CD4-positive, alpha-beta T cell treated with Interleukin-6 for 4 hours (primary cell): ENCODE results near the gene ETV6.

ENCODE experiments used
- DNase-seq: peaks from one replicate; pipeline ENCODE4 v3.0.0-alpha.2; 2020; ENCODE audit warnings: mixed read lengths

Gene ETV6

DNA sequence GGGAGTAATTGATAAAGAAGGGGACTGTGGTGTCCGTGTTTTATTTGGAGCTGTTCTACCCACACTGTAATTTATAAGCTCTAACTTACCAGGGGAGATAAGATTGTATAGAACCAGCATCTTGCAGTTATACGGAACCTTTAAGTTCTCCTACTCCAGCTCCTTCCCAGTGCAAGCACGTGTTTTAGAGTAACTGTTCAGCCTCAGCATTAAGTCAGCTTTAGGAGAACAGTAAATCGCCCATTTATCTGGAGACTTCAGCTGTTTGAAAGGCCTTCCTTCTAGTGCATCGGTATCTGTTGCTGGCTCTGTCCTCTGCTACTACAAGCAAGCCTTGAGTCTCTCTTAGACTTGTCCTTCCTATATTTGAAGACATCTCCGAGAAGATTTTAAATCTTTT lies 95.6 kb downstream of the ETV6 start:
- DNase-seq: no peak

DNA sequence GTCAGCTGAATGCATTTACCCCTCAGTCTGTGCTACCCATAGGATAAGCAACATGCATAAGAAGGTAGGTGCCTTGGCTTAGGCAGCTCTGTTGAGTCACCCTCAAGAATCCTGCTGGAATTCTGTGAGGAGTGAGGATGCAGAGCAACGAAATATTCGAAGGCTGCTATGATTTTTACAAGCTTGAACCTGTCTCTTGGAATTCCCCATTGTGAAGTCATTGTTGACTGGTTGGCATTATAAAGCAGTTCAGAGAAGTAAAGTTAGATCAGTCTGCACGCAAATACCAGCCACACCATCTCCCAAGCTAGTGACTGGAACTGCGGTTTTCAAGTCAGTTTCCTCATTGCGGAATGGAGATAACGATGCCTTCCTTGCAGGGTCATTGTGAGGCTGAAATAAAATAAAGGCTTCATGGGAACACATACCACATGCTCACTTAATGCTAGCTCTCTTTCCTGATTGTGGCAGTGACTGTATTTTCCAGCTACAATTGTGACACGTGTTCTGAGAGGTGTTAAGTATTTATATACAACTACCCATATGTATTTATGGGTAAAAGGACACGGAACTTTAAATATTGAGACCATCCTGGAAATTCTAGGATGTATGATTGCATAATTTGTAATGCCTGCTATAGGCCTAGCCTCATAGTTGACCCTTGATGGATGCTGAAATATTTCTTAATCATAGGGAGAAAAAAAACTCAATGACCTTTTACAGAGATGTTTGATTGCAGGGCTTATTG lies 96.7 kb downstream of the ETV6 start:
- no peak for DNase-seq

DNA sequence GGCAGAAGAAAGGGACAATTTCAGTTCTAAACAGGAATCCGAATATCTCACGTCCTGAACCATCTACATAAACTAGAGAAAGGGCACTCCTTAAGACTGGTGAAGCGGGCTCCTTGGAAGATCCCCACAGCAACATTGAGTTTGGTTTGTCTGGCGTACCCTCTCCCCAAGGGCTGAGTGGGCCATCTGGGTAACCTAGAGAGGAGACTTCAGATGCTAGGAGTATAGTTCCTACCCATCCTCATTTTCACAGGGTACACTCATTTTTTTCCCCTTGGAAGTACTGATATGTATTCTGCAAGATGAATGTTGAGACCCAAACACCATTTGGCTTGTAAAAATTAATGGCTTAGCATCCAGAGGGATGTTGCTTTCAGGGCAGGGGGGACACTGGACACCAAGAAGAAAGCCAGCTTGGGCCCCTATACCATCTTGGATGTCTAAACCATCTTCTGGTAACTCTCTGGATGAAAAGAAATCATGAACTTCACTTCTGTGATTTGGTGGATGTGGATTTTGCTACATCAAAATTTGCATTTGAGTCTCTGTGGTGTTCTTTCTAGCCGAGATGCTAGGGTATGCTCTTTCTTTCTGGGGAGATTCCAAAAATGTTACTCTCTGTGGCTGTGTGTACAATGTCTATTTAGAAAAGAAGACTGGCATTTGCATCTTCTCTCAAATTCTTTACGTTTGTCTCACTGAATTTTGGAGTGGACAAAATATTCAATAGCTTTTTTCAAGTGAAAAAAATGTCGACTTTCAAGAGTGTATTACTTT lies 97.7 kb downstream of the ETV6 start:
- DNase-seq: no peak

DNA sequence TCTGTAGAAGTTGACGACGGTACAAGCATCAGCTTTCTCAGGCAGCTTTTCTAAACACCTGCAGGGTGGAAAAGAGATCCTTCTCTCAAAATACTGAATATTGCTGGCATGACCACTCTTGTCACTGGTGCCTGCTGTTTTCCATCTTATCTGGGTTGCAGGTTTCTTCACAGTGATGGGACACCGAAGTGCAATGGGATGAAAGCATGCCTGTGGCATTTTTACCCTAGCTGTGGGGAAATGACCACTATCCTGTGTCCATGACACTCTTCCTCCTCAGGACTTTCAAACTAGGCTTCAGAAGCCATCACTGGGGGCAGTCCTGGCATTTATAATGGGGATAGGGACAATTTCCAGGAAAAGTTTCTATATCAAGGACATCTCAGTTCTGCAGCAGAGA lies 98.5 kb downstream of the ETV6 start:
- DNase-seq: no peak

DNA sequence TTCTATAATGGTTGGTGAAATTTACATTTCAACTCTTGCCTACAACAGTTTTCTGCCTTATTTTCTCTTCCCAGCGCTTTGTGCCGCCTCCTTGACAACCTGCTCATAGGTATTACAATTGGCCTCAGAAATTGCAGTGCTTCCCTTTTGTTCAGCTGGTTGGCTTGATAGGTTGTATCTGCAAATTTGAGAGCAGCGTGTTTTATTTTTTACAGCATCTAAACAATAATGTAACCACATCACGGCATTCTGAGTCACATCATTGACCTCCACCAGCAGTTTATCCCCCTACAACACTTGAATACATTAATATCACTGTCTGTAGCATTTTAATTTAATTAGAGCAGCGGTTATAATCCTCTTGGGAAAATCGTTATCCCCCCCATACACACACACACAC lies 99.4 kb downstream of the ETV6 start:
- no peak for DNase-seq

DNA sequence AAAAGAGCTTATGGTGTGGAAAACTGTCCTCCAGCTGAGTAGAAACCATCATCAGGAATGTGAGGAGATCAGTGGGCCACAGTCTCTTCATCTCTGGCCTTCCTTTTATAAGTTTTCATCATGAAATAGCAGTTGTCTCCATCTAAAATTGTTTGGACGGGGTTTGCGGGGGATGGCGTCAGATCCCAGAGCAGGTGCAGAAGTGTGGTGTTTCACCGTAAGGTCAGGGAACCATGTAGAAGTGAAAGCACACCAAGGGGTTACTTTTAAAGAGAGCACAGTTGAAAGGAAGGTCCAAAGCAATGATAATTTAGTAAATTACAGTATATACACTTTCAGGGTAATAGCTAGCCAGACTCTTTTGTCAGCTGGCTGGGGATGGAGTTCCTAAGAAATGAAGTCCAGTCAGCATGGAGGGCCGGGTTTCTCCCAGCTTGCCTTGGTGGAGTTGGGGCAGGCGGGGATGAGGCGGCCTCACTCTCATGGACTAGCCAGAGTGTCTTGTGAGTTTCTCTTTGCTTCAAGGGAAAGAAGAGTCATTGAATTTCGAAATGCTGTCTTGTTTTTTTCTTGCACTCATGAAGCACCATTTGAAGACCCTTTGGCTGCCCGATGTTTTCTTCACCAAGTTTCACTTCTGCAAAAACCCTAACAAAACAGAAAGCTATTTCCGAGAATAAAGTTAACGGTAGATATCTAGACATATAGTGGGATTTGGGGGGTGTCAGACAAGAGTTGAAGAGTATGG lies 100.6 kb downstream of the ETV6 start:
- DNase-seq: no peak

DNA sequence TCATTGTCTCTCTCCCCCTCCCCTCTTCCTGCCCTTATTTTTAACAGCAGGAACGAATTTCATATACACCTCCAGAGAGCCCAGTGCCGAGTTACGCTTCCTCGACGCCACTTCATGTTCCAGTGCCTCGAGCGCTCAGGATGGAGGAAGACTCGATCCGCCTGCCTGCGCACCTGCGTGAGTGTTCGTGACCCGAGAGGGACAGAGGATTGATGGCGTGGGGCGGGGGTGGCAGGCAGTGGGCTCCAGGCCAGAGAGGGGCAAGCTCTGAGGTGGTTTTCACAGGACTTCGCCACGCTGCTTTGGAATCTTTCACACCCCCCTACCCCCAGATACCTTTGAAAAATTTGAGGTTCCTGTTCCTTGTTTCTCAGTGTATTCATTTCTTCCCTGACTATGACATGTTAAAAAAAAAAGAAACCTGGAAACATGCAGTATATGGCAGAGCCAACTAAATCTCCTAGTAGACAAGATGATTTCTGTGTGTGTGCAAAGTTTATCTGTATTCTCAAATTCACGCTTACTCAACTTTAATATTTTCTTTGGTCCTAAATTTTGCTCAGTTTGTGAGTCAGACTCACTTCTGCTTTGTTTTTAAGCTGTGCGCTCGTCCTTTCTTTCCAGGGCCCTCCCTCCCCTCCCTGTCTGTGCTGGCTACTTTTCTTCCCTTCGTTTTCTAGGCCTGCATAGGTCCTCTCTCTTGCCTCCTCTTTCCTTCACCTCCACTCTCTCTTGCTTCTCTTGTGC lies 103.1 kb downstream of the ETV6 start:
- DNase-seq: no peak

DNA sequence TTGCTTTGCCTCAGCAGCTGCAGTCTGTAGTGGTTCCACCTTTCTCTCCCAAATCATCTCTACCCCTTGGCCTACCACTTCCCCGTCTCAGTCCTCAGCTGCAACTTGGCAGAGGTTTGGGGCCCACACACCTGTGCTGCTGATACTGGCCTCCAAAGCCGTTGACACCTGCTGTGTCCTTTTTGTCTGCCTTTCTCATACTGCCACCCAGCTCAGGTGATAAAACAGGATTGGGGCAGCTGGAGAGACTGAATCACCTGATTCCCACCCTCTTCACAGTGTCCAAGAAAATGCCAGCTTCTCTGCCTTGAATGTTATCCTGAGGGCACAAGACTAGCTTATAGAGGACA lies 103.7 kb downstream of the ETV6 start:
- DNase-seq: no peak

DNA sequence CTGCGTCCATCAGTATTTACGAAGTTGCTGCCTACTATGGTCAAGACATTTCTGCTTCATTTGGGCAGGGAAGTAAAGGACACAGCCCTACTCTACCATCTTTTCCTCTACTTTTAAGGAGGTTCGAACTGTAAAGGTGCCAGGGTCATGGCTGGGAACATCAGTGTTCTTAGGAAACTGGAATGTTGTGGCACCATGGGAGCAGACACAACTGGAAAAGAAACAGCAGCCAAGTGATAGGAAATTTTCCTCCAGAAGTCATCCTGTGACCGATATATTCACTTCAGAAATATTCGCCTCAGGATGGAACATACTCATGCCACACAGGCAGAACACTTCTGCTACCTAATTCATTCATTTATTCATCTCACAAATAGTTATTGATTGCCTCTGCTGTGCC lies 104.4 kb downstream of the ETV6 start:
- no peak for DNase-seq

DNA sequence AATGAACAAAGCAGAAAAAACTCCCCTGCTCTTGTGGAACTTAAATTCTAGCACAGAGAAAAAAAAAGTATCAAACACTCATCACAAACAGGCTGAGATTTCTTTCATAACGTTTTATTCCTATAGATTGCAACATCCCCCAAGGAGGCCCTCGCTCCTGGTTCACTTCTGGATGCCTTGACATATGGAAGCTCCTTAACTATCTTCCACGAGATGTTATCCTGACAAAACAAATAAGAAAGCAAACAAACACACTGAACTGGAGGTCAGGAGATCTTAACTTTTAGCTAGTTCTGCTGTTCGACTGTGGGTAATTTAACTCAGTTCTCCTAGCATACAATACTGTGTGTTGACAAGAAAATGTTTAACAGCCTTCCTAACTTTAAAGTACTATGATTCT lies 104.8 kb downstream of the ETV6 start:
- no peak for DNase-seq

DNA sequence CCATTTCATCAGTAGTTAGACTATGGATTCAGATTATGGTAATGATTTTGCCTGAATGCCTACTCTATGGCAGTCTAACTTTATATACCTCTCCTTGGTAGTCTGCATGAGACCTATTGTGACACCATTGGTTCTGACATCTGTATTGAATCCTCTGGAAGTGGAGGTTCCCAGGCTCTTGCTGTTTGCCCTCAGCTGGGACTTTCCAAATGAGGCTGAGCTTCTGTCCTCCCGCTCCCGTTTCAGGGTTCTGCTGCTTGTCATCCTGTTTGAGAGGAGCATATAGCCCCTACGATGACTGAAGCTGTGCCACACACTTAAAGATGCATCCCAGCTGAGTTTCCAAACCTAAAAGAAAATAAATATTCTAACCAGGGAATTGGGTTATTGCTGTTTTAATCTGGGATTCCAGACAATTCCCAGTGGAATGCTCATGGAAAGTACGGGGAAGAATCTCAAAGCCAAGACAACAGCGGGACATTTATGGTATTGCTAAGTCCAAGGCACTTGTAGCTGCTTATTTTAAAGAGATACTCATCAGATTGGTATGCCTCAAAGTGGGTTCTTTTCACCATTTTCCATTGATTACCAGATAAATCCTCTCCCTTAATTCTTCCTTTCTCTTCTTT lies 105.9 kb downstream of the ETV6 start:
- DNase-seq: no peak

DNA sequence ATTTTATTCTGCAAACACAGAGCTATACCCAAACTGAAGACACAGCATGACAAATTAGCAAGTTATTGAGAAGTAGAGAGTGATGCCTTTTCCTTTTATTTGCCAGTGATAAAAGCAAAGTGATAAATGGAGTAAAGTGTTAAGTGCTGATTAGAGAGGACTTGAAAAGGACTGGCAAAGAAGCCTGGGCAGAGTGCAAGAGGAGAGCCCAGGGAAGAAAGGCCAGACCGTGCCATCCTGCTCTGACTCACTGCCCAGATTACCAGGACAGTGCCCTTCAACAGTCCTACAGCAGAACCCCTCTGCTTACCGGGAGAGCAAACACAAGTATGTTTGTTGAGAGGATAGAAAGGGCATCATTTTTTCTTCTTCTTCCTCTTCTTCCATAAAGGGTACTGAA lies 106.5 kb downstream of the ETV6 start:
- DNase-seq: no peak

DNA sequence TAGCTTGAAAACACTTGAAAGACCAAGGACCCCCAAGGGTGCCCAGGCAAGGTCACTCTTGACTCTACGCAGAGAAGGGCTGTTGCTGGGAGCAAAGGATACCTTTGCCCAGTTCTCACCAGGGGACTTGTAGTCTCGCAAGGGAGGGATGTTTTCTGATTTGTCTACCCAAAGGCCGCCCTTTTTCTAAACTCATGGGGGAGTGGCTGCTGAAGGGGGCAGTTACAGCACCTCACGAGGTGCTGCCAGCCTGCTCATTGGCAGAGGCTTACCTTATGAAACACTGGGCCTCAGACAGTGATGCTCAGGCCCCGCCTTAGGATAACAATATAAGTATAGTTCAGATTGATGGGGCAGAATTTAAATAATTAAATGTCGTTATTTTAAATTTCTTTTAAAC lies 107.0 kb downstream of the ETV6 start:
- no peak for DNase-seq

DNA sequence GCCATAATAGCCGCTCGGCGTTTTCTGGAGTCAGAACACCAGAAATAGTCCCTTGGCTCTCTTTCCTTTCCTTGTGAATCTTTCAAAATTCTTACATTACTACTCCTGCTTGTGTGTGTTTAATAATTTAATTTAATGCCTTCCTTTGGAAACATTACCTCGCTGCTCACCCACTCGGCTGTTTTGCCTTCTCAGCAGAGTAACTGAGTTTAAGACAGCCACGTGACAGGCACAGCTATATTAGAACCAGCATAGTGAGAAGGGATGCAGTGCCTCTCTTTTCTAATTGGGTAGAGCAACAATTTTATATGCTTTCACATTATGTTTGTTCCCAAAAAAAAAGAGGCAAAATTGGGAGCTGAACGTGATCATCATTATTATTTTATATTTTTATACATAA lies 107.6 kb downstream of the ETV6 start:
- no peak for DNase-seq

DNA sequence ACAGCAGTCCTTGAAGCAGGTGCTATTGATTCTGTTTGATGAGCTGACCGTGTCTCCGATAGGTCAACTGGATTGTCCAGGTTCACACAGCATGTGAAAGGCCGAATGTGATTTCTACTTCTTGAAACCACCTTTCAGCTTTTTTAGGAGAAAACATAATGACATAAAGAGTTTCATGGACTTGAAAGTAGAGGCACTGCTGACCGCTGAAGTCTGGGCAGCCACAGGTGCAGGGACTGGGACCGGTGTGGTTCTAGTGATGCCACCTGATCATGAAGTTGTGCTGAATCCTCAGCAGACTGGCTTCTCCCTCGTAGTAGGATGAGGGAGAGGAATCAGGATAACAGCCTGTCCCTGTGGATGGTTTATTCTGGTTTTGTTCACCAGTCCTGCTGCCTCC lies 108.1 kb downstream of the ETV6 start:
- DNase-seq: no peak

DNA sequence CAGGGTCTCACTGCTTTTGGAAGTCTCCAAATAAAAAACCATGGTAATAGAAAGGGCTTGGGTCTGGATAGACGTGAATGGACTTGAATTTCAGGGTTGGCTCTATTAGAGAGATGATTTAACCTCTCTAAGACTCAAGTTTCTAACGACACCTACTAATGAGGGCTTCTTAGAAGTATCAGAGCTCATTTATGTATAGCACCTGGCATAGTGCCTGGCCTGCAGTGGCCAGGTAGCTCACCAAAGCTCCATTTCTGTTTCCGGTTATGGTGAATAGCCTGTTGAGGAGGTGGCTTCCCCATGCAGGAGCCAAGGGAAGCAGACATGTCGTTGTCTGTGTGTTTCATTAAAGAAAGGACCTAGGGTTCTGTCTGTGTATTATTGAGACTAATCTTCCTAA lies 108.6 kb downstream of the ETV6 start:
- DNase-seq: no peak

DNA sequence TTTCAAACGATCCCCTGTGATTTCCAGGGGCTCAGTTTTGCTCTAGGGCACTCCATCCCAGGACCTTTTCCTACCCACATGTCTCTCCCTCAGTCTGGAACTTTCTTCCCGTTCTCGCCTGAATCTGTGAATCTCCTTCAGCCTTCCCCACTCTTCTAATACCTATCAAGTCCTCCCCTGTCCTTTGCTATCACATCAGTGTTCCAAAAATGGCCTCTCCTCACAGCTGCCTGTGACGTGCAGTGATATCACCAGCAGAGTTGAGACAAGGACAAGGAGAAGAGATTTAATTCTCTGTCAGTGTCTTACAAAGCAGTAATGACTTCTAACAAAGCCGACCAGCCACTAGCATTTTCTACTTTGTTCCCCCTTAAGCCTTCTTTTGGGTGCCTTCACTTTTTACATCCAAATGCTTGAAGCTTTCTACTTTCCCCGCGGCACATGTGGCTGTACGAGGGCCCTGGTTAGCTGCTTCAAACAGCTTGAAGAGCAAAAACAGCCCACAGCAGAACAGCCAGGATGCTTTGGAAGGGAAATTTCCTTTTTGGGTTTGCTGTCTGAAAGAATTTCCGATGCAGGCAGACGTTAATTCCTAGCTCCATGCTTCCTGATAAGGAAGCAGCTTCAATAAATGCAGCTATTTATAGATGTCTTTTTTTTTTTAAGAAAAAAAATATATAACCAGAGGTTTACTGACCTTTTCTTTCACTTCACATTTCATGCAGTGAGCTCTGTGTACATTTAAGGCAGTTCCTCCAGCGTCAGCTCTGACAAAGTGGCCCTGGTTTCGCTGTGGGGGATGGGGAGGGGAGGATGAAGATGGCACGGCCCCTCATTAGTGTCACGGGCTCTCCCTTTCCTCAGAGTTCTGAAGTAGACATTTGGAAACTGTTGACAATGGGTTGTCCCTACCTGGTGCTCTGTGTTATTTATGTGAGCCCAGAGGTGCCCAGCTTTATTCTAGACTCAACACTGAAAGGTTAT lies 109.3 kb downstream of the ETV6 start:
- DNase-seq: no peak

DNA sequence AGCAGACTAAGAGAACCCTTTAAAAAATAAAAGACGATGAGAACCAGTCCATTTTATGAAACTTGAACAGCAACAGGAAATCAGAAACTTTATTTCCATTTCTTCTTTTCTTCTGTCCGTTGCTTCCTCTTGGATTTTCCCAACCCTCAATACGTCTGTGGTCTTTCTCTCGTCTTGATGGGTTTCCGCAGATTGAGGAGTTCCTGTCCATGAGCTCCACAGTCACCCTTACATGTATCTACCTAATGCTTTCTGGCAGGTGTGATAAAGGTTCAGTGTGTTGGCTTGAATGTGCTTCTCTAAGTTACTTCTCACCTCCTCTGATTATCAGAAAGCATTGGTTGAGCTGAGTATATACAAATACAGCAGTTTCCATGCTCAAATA lies 110.0 kb downstream of the ETV6 start:
- no peak for DNase-seq

DNA sequence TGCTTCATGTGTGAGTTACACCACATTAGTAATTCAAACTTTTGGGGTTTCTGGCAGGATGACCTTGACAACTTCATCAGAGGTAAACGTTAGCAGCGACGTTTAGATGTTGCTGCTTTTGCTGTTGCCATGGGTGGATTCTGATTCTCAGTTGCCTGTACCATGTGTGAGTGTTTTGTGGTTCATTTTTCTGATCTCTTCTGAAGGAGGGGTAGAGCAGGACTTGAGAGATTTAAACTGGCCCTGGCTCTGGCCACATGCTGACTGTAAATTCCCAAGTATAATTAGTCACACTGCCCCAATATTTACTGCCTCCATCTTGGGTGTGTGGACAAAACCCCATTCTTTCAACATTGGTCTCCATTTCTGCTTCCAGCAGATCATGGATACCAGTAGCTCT lies 110.4 kb downstream of the ETV6 start:
- DNase-seq: no peak

DNA sequence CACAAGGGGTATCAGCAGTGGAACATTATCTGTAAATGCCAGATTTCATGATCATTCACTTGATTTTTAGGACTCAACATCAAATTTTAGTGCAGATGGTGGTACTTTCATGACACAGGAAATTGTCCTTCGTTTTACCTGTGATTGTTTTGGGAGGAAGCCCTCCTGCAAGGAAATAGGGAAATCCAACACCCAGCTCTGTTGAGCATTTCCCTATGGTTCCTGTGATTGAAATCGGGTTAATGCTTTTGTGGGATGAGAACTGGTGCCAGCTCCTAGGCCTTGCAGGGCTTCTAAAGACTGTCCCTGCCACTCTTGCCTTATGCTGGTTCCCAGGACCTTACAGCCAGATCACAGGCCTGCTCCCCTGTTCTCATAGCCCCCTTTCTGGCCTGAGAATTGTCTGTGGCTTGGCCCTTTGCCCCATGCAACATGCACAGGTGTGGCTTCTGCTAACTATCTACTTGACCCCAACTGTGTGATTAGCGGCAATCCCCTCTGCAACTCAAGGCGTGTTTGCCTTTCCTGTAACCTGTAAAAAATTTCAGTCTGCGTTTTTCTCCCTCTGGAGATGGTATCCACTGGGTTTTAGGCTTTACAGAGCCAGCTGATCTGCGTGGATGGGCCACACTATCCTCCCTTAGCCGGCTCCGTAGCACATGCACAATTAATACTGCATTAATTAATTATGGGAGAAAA lies 112.5 kb downstream of the ETV6 start:
- no peak for DNase-seq
